ENCODE measurements around the gene MEFV. TPM values are rescaled to one million over a fixed set of nuclear protein-coding genes. Genes with fewer than 3 reads are reported as not detected.

Gene MEFV
- total and polyA plus RNA-seq, 2 donors (not counting 3 experiments of a cell fraction or from before 2014, with no cell fraction given): not detected

GRCh38 chr16:3289998-3290673 is 33.7 kb upstream of the MEFV start:
- dilution Hi-C loops (cut with MboI; ENCODE audit: extremely low pct_ligation_motif_present, low sequenced_read_pairs): no loop called here
- peaks cover 26 to 37% of the 10 kb centered on the region in 2 experiments for H3K36me3 ChIP-seq (ENCODE audit: control insufficient read depth in 2 of 2, extremely low read depth in 1 of 2, insufficient read depth in 2 of 2, low read length in 2 of 2)

More at GRCh38 chr16:3289998-3290673, 33.7 kb upstream of the MEFV start:
- FAIRE-seq (no peak), DNase-seq (ENCODE audit: low read depth, low spot score) (no peak)
- Histone ChIP-seq H3K9ac (replicated peaks; ENCODE audit: extremely low read depth, insufficient read depth, low read length) (no peak overlapping the region), H4K20me1 (replicated peaks; ENCODE audit: control insufficient read depth, extremely low read depth, insufficient read depth, low read length) (no peaks in the 10 kb centered on the region), H3K4me1 (ENCODE audit: control insufficient read depth, extremely low read depth, insufficient read depth, low read length) (peaks cover 1% of the 10 kb centered on the region), H3K27me3 (ENCODE audit: control insufficient read depth in 2 of 2, insufficient read depth in 2 of 2, low read length in 2 of 2) (no peaks in the 10 kb centered on the region), H3K4me2 (ENCODE audit: insufficient read depth, low read length) (no peak overlapping the region), H3K79me2 (ENCODE audit: control insufficient read depth, insufficient read depth, low read length) (peaks cover 31% of the 10 kb centered on the region), H2AFZ (ENCODE audit: low read depth, low read length) (no peak overlapping the region), H3K9me3 (replicated peaks; ENCODE audit: control insufficient read depth, insufficient read depth, low read length) (peaks cover 20% of the 10 kb centered on the region), H3K9me1 (replicated peaks; ENCODE audit: control insufficient read depth, extremely low read depth, insufficient read depth, low read length) (no peaks in the 10 kb centered on the region), H3K4me3 (replicated peaks in 1 of 3; ENCODE audit: insufficient read depth in 1 of 3, low read depth in 1 of 3, low read length in 3 of 3) (no peak overlapping the region), H3K27ac (ENCODE audit: insufficient read depth, low read depth, low read length) (no peak overlapping the region)
- POLR2A ChIA-PET: interaction anchor here (0.9 kb wide), 1 partner anchor 154 kb away, joined by 3 read pairs; the partner anchor contains the start of gene NAA60
- CTCF ChIA-PET: no interaction called here
- intact Hi-C loops (cut with micrococcal nuclease): no loop called here
- BruUV-seq (replicated peaks): no TSS peak
- no peak for TF ChIP-seq FOS (IDR thresholded peaks at IDR 0.05; ENCODE audit: borderline replicate concordance, insufficient read depth, low read length)
- no peak for TF ChIP-seq CTCF (IDR thresholded peaks at IDR 0.05; ENCODE audit: extremely low read depth in 1 of 2, insufficient read depth in 1 of 2, low read depth in 1 of 2, low read length in 2 of 2)
- TF ChIP-seq POLR2AphosphoS5 (IDR thresholded peaks at IDR 0.05; ENCODE audit: insufficient read depth, low read depth, low read length): no peak
- TF ChIP-seq GATA2 (IDR thresholded peaks at IDR 0.05; ENCODE audit: insufficient read depth, insufficient read length, low read depth, low read length): no peak
- no peak for TF ChIP-seq POLR2A (IDR thresholded peaks at IDR 0.05; ENCODE audit: low read depth, low read length)
- TF ChIP-seq, protein P1, sequence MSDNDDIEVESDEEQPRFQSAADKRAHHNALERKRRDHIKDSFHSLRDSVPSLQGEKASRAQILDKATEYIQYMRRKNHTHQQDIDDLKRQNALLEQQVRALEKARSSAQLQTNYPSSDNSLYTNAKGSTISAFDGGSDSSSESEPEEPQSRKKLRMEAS (IDR thresholded peaks at IDR 0.05; ENCODE audit: insufficient read depth, insufficient read length): no peak
- no peak for TF ChIP-seq MYC (IDR thresholded peaks at IDR 0.05; ENCODE audit: low read depth, low read length)
- no peak for TF ChIP-seq JUN (IDR thresholded peaks at IDR 0.05; ENCODE audit: borderline replicate concordance, insufficient read depth, insufficient read length, low read depth)
- no peak for TF ChIP-seq EZH2 (IDR thresholded peaks at IDR 0.05; ENCODE audit: borderline replicate concordance, low read depth, low read length, severe bottlenecking)
